Measurements from ENCODE around the gene LDLRAD2.

- no peak for TF ChIP-seq EZH2phosphoT487 (IDR thresholded peaks at IDR 0.05; ENCODE audit: low read depth)
- no peak for TF ChIP-seq CTCF (IDR thresholded peaks at IDR 0.05; ENCODE audit: low read depth, low read length)
These were observed 53.5 kb downstream of the LDLRAD2 start for GRCh38 chr1:21865609-21865942.

All from OCI-LY3 (cell line).